Liver (tissue), 9 donors: ENCODE results near the gene NCLN. TPM values are rescaled to one million over a fixed set of nuclear protein-coding genes. Genes with fewer than 3 reads are reported as not detected.
"Not testable (repeated sequence)": the region's sequence is repeated elsewhere in the genome, so short reads cannot be mapped to it uniquely, and the experiment has no call there.

ENCODE experiments used
- DNase-seq: peaks from one replicate; pipeline ENCODE4 v3.0.0-alpha.2; 2017; ENCODE audit warnings: low spot score
- H3K27ac ChIP-seq, 2 donors: one replicate each; pipeline ENCODE4 v1.7.0; 2013; ENCODE audit warnings: inconsistent platforms in 2 of 2, low read length in 2 of 2, control low read depth in 1 of 2, low read depth in 1 of 2, mild to moderate bottlenecking in 1 of 2
- H3K27me3 ChIP-seq, 4 donors: one replicate each; pipeline versions ENCODE4 v1.6.1 to v1.7.0; 2013; ENCODE audit warnings: low read length in 3 of 4, inconsistent platforms in 1 of 4, mild to moderate bottlenecking in 1 of 4, moderate library complexity in 1 of 4; ENCODE audit not compliant: control insufficient read depth in 4 of 4, insufficient read depth in 4 of 4
- H3K36me3 ChIP-seq, 4 donors: one replicate each; pipeline versions ENCODE4 v1.6.1 to v1.7.0; 2013; ENCODE audit warnings: low read length in 3 of 4, mild to moderate bottlenecking in 3 of 4, low read depth in 1 of 4, moderate library complexity in 1 of 4; ENCODE audit not compliant: control insufficient read depth in 4 of 4, insufficient read depth in 3 of 4
- H3K4me1 ChIP-seq, 4 donors: one replicate each; pipeline versions ENCODE4 v1.6.1 to v1.7.0; 2013; ENCODE audit warnings: low read length in 3 of 4, mild to moderate bottlenecking in 3 of 4, moderate library complexity in 1 of 4; ENCODE audit not compliant: control insufficient read depth in 4 of 4, insufficient read depth in 4 of 4
- H3K4me3 ChIP-seq, 3 donors: one replicate each; pipeline versions ENCODE4 v1.6.1 to v1.7.0; 2013; ENCODE audit warnings: low read length in 3 of 3, control low read depth in 1 of 3, low read depth in 1 of 3, mild to moderate bottlenecking in 1 of 3
- H3K9ac ChIP-seq, 2 donors: one replicate each; pipeline ENCODE4 v1.7.0; 2013; ENCODE audit warnings: low read length in 2 of 2, mild to moderate bottlenecking in 2 of 2, moderate library complexity in 2 of 2, control low read depth in 1 of 2, low read depth in 1 of 2
- H3K9me3 ChIP-seq, 4 donors: one replicate each; pipeline versions ENCODE4 v1.6.1 to v1.7.0; 2013; ENCODE audit warnings: low read length in 3 of 4; ENCODE audit not compliant: control insufficient read depth in 4 of 4
- EGR1 ChIP-seq, 2 donors: IDR thresholded peaks; 2 replicates each; pipeline ENCODE4 v1.6.1; 2016 to 2018; ENCODE audit warnings: antibody characterized with exemption in 2 of 2, low read depth in 2 of 2
- FOXA2 ChIP-seq: IDR thresholded peaks from 2 replicates; pipeline ENCODE4 v1.6.1; 2016; ENCODE audit warnings: antibody characterized with exemption
- HNF4A ChIP-seq, 2 donors: conservative IDR thresholded peaks; 2 replicates each; pipeline ENCODE4 v1.6.1; 2016; ENCODE audit warnings: antibody characterized with exemption in 2 of 2, mild to moderate bottlenecking in 2 of 2
- JUND ChIP-seq, 2 donors: IDR thresholded peaks; 2 replicates each; pipeline ENCODE4 v1.6.1; 2016; ENCODE audit warnings: antibody characterized with exemption in 2 of 2
- RAD21 ChIP-seq, 2 donors: IDR thresholded peaks; 2 replicates each; pipeline ENCODE4 v1.6.1; 2016; ENCODE audit warnings: antibody characterized with exemption in 2 of 2, mild to moderate bottlenecking in 2 of 2
- TAF1 ChIP-seq: conservative IDR thresholded peaks from 2 replicates; pipeline ENCODE4 v1.6.1; 2016; ENCODE audit warnings: antibody characterized with exemption, mild to moderate bottlenecking
- WGBS: extraction: QIAGEN DNeasy Blood & Tissue Kit; methylation state at CpG from one replicate; pipeline ENCODE4 v1.1.7; 2013; 5-methylcytosine and 5-hydroxymethylcytosine counted together
- polyA plus RNA-seq, 2 donors: library from polyadenylated mRNA; stranded (reverse) in 1 of 2; unstranded in 1 of 2; fragments of 200-250 nt in 1 of 2; fragments of >200 nt in 1 of 2; fragmentation: Nextera tagmentation in 1 of 2; extraction: Ambion mirVana in 1 of 2; gene quantifications; one replicate each; pipeline versions ENCODE4 v1.2.1 to v1.2.3, GENCODE V29; 2013 to 2015
- total RNA-seq, 2 donors: library from RNA; depleted of rRNA; stranded (reverse); fragments of >200 nt; gene quantifications; one replicate each; pipeline ENCODE4 v1.2.3, GENCODE V29; 2014
- TF ChIP-seq, protein P1 (sequence below): IDR thresholded peaks from 2 replicates; pipeline ENCODE4 v1.6.1; 2016; ENCODE audit warnings: antibody characterized with exemption
- TF ChIP-seq, protein P2 (sequence below): IDR thresholded peaks from 2 replicates; pipeline ENCODE4 v1.6.1; 2016; ENCODE audit warnings: antibody characterized with exemption
- TF ChIP-seq, protein P3 (sequence below): IDR thresholded peaks from 2 replicates; pipeline ENCODE4 v1.6.1; 2016; ENCODE audit warnings: antibody characterized with exemption
- TF ChIP-seq, protein P4 (sequence below): fragments of 150-350 bp; IDR thresholded peaks from 2 replicates; pipeline ENCODE4 v1.5.1; 2017; ENCODE audit warnings: improper control_type of control experiment, low read depth, low read length; ENCODE audit not compliant: missing input control
- TF ChIP-seq, protein P5 (sequence below): IDR thresholded peaks from 2 replicates; pipeline ENCODE4 v1.6.1; 2016; ENCODE audit warnings: antibody characterized with exemption, mild to moderate bottlenecking
- donor health status: healthy.
- donor health status: healthy.
- donor health status: healthy.
- donor health status: healthy.
- donor health status: healthy.

NCLN gene
- total and polyA plus RNA-seq, 4 donors: 29.5 to 50.8 (median 38.4) TPM

DNA sequence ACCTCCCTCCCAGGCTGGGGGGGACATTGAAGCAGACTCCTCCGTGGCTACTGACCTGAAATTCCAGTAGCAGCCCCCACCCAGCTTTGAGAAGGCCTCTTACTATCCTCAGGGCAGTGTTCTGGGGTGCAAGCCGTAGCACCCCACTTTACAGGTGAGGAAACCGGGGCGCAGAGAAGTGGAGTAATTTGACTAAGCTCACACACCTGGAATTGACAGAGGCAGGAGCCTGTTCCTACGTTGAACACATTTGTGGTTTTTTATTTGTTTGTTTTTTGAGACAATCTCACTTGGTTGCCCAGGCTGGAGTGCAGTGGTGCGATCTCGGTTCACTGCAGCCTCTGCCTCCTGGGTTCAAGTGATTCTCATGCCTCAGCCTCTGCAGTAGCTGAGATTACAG is 21.8 kb upstream of the NCLN start (continued):
- no peak for TF ChIP-seq JUND (IDR thresholded peaks at IDR 0.05)

DNA sequence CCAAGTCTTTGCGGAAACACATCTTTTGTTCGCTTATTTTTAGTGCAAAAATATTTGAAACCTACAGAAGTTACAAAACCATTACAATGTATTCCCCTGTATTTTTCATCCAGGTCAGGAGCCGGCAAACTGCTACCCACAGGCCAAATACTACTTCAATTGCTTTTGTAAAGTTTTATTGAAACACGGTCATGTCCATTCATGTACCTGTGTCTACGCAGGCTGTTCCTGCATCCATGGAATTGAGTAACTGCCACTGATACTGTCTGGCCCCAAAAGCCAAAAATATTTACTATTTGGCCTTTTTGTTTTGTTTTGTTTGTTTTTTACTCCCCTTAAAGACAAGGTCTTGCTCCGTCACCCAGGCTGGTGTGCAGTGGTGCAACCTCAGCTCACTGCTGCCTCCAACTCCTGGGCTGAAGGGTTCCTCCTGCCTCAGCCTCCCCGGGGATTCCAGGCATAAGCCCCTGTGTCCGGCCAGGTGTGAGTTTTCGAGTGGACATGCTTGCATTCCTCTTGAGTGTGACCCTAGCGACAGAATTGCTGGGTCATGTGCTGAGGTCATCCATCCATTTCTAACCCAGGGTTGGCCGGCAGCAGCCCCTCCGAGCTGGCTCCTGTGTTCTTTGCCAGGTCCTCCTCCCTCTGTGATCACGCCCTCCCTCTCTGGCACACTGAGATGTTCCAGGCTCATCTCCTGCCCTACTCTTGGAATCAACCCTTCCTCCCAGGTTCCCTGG is 18.0 kb upstream of the NCLN start:
- no peak overlapping the region for H3K9ac ChIP-seq
- no peaks in the 10 kb centered on the region for H3K27me3 ChIP-seq
- no peak for DNase-seq
- WGBS: 79% methylated on average over 13 of the region's 13 CpGs
- H3K27ac ChIP-seq: no peak overlapping the region
- peaks cover 0 to 7% (median 4%) of the 10 kb centered on the region in 4 donors for H3K4me1 ChIP-seq
- no peaks in the 10 kb centered on the region for H3K36me3 ChIP-seq
- no peak for TF ChIP-seq HNF4A (conservative IDR thresholded peaks at IDR 0.05)
- TF ChIP-seq FOXA2: no peak
- H3K4me3 ChIP-seq: no peak overlapping the region
- no peaks in the 10 kb centered on the region for H3K9me3 ChIP-seq

DNA sequence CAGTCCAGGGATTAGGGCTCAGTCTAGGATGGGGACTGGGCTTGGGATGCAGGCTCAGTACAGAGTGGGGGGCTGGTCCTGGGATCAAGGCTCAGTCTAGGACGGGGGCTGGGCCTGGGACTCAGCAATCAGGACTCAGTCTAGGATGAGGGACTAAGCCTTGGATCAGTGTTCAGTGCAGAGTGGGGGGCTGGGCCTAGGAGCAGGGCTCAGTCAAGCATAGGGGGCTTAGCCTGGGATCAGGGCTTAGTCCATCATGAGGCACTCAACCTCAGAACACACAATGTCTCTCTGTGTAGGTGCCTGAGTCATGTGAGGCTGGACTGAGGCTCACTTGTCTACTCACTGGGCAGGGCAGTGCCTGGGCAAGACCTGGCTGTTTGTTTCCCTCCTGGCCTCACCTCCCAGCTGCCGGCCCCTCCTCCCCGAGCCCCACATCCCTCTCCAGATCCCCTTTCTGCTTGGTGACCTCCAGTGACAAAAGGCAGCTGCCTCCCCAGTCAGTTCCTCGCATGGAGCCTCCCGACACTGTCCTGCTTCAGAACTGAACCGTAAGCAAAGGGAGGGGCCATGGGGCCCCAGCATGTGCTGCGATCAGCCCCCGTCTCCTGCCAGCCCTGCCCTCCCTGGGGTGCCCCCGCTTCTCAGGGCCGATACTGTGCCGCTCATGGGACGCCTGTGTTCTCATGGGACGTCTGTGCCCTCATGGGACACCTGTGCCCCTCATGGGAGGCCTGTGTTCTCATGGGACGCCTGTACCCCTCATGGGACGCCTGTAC is 13.6 kb upstream of the NCLN start:
- no peak for TF ChIP-seq RAD21 (IDR thresholded peaks at IDR 0.05)
- TF ChIP-seq HNF4A (conservative IDR thresholded peaks at IDR 0.05): no peak
- TF ChIP-seq, protein P1, sequence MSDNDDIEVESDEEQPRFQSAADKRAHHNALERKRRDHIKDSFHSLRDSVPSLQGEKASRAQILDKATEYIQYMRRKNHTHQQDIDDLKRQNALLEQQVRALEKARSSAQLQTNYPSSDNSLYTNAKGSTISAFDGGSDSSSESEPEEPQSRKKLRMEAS: no peak
- TF ChIP-seq FOXA2: no peak
- TF ChIP-seq, protein P2, sequence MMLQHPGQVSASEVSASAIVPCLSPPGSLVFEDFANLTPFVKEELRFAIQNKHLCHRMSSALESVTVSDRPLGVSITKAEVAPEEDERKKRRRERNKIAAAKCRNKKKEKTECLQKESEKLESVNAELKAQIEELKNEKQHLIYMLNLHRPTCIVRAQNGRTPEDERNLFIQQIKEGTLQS: no peak
- TF ChIP-seq, protein P3, sequence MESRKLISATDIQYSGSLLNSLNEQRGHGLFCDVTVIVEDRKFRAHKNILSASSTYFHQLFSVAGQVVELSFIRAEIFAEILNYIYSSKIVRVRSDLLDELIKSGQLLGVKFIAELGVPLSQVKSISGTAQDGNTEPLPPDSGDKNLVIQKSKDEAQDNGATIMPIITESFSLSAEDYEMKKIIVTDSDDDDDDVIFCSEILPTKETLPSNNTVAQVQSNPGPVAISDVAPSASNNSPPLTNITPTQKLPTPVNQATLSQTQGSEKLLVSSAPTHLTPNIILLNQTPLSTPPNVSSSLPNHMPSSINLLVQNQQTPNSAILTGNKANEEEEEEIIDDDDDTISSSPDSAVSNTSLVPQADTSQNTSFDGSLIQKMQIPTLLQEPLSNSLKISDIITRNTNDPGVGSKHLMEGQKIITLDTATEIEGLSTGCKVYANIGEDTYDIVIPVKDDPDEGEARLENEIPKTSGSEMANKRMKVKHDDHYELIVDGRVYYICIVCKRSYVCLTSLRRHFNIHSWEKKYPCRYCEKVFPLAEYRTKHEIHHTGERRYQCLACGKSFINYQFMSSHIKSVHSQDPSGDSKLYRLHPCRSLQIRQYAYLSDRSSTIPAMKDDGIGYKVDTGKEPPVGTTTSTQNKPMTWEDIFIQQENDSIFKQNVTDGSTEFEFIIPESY: no peak
- TF ChIP-seq EGR1 (IDR thresholded peaks at IDR 0.05; ENCODE audit: low read depth in 2 of 2): no peak
- TF ChIP-seq, protein P4, sequence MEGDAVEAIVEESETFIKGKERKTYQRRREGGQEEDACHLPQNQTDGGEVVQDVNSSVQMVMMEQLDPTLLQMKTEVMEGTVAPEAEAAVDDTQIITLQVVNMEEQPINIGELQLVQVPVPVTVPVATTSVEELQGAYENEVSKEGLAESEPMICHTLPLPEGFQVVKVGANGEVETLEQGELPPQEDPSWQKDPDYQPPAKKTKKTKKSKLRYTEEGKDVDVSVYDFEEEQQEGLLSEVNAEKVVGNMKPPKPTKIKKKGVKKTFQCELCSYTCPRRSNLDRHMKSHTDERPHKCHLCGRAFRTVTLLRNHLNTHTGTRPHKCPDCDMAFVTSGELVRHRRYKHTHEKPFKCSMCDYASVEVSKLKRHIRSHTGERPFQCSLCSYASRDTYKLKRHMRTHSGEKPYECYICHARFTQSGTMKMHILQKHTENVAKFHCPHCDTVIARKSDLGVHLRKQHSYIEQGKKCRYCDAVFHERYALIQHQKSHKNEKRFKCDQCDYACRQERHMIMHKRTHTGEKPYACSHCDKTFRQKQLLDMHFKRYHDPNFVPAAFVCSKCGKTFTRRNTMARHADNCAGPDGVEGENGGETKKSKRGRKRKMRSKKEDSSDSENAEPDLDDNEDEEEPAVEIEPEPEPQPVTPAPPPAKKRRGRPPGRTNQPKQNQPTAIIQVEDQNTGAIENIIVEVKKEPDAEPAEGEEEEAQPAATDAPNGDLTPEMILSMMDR: no peak
- TF ChIP-seq TAF1: no peak
- TF ChIP-seq, protein P5, sequence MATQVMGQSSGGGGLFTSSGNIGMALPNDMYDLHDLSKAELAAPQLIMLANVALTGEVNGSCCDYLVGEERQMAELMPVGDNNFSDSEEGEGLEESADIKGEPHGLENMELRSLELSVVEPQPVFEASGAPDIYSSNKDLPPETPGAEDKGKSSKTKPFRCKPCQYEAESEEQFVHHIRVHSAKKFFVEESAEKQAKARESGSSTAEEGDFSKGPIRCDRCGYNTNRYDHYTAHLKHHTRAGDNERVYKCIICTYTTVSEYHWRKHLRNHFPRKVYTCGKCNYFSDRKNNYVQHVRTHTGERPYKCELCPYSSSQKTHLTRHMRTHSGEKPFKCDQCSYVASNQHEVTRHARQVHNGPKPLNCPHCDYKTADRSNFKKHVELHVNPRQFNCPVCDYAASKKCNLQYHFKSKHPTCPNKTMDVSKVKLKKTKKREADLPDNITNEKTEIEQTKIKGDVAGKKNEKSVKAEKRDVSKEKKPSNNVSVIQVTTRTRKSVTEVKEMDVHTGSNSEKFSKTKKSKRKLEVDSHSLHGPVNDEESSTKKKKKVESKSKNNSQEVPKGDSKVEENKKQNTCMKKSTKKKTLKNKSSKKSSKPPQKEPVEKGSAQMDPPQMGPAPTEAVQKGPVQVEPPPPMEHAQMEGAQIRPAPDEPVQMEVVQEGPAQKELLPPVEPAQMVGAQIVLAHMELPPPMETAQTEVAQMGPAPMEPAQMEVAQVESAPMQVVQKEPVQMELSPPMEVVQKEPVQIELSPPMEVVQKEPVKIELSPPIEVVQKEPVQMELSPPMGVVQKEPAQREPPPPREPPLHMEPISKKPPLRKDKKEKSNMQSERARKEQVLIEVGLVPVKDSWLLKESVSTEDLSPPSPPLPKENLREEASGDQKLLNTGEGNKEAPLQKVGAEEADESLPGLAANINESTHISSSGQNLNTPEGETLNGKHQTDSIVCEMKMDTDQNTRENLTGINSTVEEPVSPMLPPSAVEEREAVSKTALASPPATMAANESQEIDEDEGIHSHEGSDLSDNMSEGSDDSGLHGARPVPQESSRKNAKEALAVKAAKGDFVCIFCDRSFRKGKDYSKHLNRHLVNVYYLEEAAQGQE: no peak
- WGBS: 92% methylated on average over 15 of the region's 15 CpGs
- no peak for DNase-seq
- Histone ChIP-seq H3K36me3 (no peaks in the 10 kb centered on the region), H3K27me3 (no peaks in the 10 kb centered on the region), H3K9ac (no peak overlapping the region), H3K9me3 (no peaks in the 10 kb centered on the region), H3K4me3 (no peak overlapping the region), H3K27ac (no peak overlapping the region), H3K4me1 (peaks cover 0 to 6% (median 3%) of the 10 kb centered on the region in 4 donors)

DNA sequence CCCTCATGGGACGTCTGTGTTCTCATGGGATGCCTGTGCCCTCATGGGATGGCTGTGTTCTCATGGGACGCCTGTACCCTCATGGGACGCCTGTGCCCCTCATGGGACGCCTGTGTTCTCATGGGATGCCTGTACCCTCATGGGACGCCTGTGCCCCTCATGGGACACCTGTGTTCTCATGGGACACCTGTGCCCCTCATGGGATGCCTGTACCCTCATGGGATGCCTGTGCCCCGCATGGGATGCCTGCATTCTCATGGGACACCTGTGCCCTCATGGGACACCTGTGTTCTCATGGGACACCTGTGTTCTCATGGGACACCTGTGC is 13.1 kb upstream of the NCLN start:
- H3K9me3 ChIP-seq, H3K4me3 ChIP-seq, DNase-seq, H3K9ac ChIP-seq, H3K27me3 ChIP-seq, H3K27ac ChIP-seq, H3K4me1 ChIP-seq, H3K36me3 ChIP-seq: not testable (repeated sequence)
- WGBS: 83% methylated on average over 6 of the region's 6 CpGs
